ENCODE data around the gene DUSP9.
A peak's percentile ranks its signal among the peaks of the same experiment; 100 is the strongest.

DUSP9 gene

DNA sequence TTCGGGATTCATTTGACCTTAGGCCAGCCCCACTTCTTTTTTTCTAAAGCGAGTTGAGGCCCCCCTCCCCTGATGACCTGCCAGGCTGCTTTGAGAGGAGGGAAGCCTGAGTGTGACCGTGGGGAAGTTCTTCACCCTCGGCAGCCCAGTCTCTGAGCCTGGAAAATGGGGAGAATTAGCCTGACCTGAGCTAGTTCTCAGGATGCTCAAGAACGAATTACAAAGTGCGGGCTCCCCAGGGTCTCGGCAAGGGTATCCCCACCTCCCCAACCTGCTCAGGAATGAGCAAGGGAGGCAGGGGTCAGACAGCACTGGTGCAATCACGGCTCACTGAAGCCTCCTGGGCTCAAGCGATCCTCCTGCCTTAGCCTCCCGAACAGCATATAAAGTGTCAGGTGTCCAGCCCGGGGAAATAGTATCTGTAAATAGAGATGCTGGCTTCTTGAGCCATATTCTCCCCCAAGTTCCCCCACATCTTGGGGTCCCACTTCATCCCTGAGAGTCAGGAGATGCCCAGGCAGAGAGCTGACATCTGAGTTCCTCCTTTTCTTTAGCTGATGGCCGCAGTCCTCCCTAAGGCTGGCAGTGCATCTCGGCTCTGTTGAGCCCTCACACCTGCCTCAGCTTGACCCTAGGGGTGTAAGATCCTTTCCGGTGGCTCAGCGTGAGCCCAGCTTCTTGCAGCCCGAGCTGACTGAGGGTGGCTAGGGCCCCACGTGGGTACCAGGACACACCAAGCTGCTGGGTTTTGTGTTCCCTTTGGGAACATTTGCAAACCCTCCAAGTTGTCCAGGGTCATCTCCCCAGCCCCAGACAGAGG lies 1.6 kb downstream of the DUSP9 start:
- DNase-seq (ENCODE audit: low spot score) = no peak

GRCh38 chrX:153649178-153649914 lies 2.3 kb downstream of the DUSP9 start:
- DNase-seq (ENCODE audit: low spot score) = peak; percentile 32

DNA sequence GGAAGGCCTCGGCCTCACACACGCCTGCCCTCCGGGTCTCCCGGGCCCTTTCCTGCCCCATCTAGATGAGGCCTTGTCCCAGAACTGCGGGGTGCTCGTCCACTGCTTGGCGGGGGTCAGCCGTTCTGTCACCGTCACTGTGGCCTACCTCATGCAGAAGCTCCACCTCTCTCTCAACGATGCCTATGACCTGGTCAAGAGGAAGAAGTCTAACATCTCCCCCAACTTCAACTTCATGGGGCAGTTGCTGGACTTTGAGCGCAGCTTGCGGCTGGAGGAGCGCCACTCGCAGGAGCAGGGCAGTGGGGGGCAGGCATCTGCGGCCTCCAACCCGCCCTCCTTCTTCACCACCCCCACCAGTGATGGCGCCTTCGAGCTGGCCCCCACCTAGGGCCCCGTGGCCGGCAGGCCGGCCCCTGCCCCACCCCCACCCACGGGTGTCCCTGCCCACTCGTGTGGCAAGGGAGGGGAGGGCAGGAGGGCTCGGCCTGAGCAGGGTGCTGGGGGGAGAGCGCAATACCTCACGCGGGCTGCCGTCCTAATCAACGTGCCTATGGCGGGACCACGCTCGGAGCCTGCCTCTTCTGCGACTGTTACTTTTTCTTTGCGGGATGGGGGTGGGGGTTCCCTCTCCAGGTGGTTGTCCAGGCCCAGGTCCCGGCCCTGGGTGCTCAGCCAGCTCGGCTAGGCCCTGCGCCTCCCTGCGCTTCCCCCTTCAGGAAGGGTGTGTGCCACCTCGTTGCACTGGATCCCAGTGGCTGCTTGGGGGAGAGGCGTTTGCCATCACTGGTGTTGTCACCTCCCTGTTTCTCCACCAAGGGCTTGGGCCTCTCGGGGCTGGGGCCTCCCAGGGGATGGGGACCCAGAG lies 3.1 kb downstream of the DUSP9 start:
- DNase-seq (ENCODE audit: low spot score) = no peak

DNA sequence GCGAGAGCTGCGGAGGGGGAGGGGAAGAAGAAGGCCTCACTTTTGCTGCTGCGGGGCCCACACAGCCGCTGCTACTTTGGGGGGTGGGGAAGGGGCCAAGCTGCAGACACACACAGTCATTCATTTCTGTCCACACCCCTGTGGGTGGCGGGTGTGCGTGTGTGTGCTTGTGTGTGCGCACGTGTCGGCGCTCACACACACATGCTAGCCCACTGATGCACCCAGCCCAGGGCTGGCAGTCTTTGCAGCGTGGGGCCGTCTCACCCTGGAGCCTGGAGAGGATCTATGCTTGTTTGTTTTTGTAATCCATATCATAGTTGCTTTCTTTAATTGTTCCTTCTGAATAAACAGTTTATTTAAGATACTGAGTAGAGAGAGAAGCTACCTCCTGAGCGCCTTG lies 4.0 kb downstream of the DUSP9 start:
- no peak for DNase-seq (ENCODE audit: low spot score)

GRCh38 chrX:153651540-153652079 lies 4.6 kb downstream of the DUSP9 start:
- peak; percentile 12 for DNase-seq (ENCODE audit: low spot score)

GRCh38 chrX:153653556-153653955 lies 6.6 kb downstream of the DUSP9 start:
- DNase-seq (ENCODE audit: low spot score) = no peak

GRCh38 chrX:153657161-153657560 lies 10.2 kb downstream of the DUSP9 start:
- no peak for DNase-seq (ENCODE audit: low spot score)

DNA sequence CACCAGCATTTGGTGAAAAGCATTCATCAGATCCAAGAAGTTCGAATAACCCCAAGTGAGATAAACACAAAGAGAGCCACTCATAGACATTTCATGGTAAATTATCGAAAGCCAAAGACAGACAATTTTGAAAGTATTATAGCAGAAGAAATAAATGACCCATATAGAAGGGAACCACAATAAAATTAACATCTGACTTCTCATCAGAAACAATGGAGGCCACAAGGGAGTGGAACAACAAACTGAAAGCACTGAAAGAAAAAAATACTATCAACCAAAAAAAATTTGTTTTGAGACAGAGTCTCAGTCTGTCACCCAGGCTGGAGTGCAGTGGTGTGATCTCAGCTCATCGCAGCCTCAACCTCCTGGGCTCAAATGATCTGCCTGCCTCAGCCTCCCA lies 12.3 kb downstream of the DUSP9 start:
- no peak for DNase-seq (ENCODE audit: low spot score)

- DNase-seq (ENCODE audit: low spot score) = peak; percentile 49
These were observed 15.3 kb downstream of the DUSP9 start for GRCh38 chrX:153662266-153662665.

DNA sequence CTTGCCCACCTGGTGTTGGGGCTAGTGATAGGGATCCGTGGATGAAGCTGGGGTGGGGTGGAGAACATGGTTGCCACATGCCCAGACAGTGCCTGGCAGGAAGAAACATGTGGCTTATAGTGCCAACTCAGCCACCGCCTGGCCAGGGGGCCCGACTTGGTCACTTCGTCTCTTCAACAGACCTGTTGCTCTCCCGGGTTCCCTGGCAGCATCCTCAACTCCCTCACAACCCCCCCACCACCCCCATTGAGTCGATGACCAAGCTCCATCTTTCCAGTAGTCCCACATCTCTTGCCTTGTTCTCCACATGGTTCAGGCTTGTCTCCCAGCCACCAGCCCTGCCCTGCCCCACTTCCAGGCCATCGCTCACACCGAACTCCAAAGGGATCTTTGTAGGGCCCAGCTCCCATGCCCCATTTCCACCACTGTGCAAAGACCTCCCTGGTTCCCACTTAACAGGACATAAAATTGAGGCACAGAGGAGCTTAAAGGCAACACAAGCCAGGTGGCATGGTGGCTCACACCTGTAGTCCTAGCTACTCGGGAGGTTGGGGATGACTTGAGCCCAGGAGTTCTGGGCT lies 18.8 kb downstream of the DUSP9 start:
- DNase-seq (ENCODE audit: low spot score) = no peak

DNA sequence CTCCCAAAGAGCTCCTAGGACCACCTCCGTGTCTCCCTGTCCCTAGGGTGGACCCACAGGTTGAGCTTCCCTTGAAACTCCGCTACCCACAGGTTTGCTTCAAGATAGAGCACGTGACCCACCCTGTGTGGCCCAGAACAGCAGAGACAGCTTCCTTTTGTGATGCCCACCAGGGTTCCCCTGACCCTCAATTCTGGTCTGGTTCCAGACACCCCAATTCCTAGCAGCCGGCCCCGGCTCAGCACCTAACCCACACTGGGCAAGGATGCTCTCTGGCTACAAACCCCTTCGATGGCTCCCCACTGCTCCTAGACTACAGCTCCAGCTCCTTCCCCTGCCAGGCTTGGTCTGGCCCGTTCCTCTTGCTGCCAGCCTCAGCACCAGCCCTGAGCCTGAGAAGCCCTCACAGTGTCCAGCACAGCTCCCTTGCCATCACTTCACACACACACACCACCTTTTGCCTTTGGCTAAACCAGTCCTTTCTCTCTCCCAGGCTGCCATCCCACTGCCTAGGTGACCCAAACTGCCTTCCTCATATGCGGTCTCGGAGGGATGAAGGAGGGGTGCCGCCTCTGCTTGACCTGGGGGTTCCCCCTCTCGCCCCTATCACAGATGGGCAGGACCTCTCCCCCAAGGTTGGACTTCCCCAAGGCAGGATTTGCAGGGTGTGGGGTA lies 20.4 kb downstream of the DUSP9 start:
- DNase-seq (ENCODE audit: low spot score) = no peak

DNA sequence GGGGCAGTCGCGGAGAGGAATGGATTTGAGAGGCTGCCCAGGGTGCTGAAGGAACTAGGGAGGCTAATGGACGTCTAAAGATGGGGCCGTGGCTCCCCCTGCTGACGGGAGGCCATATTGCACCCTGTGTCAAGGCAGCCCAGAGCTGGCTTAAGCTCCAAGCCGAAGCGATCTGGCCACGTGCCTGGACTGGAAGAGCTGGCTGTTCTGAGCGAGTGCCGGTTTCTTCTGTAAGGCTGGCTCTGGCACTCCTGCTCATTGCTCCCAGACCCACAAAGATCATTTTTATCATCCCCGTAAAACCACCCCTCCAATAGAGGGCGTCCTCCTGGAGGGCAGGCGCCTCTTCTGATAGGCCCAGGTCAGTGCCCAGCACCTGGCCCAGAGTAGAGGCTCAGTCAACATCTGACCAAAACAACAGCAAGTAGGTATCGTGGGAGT lies 21.0 kb downstream of the DUSP9 start:
- peak; percentile 75 for DNase-seq (ENCODE audit: low spot score)

GRCh38 chrX:153668423-153669173 lies 21.6 kb downstream of the DUSP9 start:
- no peak for DNase-seq (ENCODE audit: low spot score)

DNA sequence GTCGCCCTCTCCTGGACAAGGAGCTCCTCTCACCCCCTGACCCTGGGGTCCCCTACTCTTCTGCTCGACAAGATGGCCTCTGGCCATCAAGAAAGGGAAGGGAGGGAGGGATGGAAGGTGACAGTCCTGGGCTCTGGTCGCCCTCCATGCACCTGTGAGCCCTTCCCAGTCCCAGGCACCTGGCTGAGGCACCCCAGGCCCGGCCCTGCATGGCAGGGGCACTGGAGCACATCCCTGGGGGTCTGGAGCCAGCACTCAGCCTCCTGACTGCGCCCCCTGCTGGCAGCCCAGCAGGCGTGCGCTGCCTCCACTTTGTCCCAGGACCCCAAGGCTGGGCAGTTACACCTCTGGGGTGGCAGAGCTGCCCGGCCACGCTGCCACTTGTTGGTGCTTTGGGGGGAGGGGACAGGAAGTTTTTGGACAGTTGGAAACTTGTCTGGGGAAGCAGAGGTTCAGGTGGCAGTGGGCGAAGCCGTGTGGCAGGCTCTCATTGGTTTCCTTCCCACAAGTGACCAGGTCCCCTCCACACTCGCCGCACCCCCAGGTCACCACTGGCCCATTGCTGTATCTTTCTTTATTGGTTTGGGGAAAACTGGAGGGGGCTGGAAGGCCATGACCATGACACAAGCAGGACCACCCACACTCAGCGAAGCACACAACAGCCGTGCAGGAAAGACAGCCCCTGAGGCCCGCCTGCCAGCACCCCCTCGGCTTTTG lies 22.3 kb downstream of the DUSP9 start:
- DNase-seq (ENCODE audit: low spot score) = no peak

DNA sequence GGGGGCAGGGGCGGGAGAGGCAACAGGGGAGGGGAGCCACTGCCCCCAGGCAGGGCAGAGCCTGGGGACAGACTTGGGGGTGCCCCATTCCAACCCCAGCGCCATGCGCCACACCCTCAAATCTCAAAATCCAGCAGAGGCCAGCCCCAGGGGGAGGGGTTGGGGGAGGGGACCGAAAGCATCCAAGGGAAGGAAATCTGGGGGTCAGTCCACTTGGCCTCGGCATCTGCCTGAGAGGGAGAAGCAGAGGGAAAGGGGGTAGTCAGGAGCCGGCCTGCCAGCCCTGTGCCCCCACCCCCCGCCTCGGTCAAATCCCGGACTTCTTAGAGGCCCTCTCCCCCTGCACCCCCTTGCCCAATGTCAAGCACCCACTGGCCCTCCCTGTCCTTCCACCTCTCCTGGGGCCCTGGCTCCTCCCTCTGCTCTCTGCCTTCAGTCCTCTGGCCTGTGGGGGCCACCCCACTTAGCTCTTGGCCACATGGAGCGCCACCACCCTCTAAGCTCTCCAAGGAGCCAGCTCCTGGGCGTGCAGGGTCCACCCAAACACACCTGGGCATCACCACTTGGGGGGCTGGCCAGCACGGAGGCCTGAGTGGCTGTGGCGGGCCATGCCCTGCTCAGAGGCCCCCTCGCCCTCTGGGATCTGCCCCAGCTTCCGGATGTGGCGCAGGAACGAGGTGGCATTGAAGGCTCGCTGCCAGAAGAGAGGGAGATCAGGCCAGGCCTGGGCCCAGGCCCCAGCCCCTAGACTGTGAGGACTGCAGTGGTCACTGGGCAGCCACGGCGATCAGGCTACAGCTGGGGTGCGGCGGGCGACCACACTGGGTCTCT lies 23.1 kb downstream of the DUSP9 start:
- DNase-seq (ENCODE audit: low spot score) = no peak

GRCh38 chrX:153670748-153671588 lies 24.0 kb downstream of the DUSP9 start:
- DNase-seq (ENCODE audit: low spot score) = no peak

- DNase-seq (ENCODE audit: low spot score) = no peak
These were observed 24.9 kb downstream of the DUSP9 start for GRCh38 chrX:153671589-153672530.

Measured in kidney tubule cell (primary cell).